Naive thymus-derived CD8-positive, alpha-beta T cell (primary cell): Measurements from ENCODE around the gene PCDH10. TPM values are rescaled to one million over a fixed set of nuclear protein-coding genes. Genes with fewer than 3 reads are reported as not detected.
A peak's percentile ranks its signal among the peaks of the same experiment; 100 is the strongest.

Source experiments
- ATAC-seq, 2 donors: fragments of 150-1000 bp; cut with Tn5 transposase in 1 of 2; sonication (Bioruptor Pico), chemical (Tn5 transposase) in 1 of 2; 1 replicate in 1 of 2; 2 replicates in 1 of 2; pipeline ENCODE4 v1.10.0; 2021; ENCODE audit warnings: mild to moderate bottlenecking in 2 of 2, moderate library complexity in 2 of 2
- POLR2A ChIA-PET: fragments of 350-600 bp; sonication (Branson Sonifier 250); formaldehyde crosslinking; loops from one replicate; lab custom pipeline; 2021; ENCODE audit warnings: antibody characterized with exemption; lab: Charles Lee
- DNase-seq, 10 donors: peaks; one replicate each; pipeline versions ENCODE4 v3.0.0 to v3.0.0-alpha.2; 2020 to 2022
- H3K27ac Mint-ChIP-seq, 10 donors: one replicate each; pipeline ENCODE4 v1.8.0; 2020 to 2022; ENCODE audit warnings: mild to moderate bottlenecking in 10 of 10, mixed read lengths in 10 of 10, moderate library complexity in 4 of 10, inconsistent platforms in 1 of 10
- H3K27me3 Mint-ChIP-seq, 5 donors: one replicate each; pipeline ENCODE4 v1.8.0; 2021 to 2022; ENCODE audit warnings: mixed read lengths in 5 of 5
- H3K36me3 Mint-ChIP-seq, 3 donors: one replicate each; pipeline ENCODE4 v1.8.0; 2020 to 2022; ENCODE audit warnings: mixed read lengths in 3 of 3, mild to moderate bottlenecking in 2 of 3, inconsistent platforms in 1 of 3
- H3K4me1 Mint-ChIP-seq, 4 donors: one replicate each; pipeline ENCODE4 v1.8.0; 2021 to 2022; ENCODE audit warnings: mixed read lengths in 4 of 4
- H3K4me3 Mint-ChIP-seq, 10 donors: one replicate each; pipeline ENCODE4 v1.8.0; 2020 to 2022; ENCODE audit warnings: mild to moderate bottlenecking in 10 of 10, mixed read lengths in 10 of 10, moderate library complexity in 6 of 10, inconsistent platforms in 1 of 10
- H3K9me3 Mint-ChIP-seq, 9 donors: one replicate each; pipeline ENCODE4 v1.8.0; 2020 to 2022; ENCODE audit warnings: mixed read lengths in 9 of 9, mild to moderate bottlenecking in 3 of 9, inconsistent platforms in 1 of 9, moderate library complexity in 1 of 9
- polyA plus RNA-seq, 3 donors: library from polyadenylated mRNA; unstranded; fragments of 300-500 nt; fragmentation: Illumina TruSeq; gene quantifications; one replicate each; pipeline ENCODE4 v1.2.3, GENCODE V29; 2021
- total RNA-seq, 8 experiments: library from RNA in 2 of 8; stranded (reverse) in 2 of 8; gene quantifications; one replicate each; pipeline ENCODE4 v1.2.3 and lab custom pipeline; 2021 to 2026

The PCDH10 gene, protein sequence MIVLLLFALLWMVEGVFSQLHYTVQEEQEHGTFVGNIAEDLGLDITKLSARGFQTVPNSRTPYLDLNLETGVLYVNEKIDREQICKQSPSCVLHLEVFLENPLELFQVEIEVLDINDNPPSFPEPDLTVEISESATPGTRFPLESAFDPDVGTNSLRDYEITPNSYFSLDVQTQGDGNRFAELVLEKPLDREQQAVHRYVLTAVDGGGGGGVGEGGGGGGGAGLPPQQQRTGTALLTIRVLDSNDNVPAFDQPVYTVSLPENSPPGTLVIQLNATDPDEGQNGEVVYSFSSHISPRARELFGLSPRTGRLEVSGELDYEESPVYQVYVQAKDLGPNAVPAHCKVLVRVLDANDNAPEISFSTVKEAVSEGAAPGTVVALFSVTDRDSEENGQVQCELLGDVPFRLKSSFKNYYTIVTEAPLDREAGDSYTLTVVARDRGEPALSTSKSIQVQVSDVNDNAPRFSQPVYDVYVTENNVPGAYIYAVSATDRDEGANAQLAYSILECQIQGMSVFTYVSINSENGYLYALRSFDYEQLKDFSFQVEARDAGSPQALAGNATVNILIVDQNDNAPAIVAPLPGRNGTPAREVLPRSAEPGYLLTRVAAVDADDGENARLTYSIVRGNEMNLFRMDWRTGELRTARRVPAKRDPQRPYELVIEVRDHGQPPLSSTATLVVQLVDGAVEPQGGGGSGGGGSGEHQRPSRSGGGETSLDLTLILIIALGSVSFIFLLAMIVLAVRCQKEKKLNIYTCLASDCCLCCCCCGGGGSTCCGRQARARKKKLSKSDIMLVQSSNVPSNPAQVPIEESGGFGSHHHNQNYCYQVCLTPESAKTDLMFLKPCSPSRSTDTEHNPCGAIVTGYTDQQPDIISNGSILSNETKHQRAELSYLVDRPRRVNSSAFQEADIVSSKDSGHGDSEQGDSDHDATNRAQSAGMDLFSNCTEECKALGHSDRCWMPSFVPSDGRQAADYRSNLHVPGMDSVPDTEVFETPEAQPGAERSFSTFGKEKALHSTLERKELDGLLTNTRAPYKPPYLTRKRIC
- total RNA-seq (not detected), polyA plus RNA-seq (not detected), total RNA-seq (lab: John Stamatoyannopoulos, UW) (0 to 1.0 (median 0) reads per million in 6 experiments)

DNA sequence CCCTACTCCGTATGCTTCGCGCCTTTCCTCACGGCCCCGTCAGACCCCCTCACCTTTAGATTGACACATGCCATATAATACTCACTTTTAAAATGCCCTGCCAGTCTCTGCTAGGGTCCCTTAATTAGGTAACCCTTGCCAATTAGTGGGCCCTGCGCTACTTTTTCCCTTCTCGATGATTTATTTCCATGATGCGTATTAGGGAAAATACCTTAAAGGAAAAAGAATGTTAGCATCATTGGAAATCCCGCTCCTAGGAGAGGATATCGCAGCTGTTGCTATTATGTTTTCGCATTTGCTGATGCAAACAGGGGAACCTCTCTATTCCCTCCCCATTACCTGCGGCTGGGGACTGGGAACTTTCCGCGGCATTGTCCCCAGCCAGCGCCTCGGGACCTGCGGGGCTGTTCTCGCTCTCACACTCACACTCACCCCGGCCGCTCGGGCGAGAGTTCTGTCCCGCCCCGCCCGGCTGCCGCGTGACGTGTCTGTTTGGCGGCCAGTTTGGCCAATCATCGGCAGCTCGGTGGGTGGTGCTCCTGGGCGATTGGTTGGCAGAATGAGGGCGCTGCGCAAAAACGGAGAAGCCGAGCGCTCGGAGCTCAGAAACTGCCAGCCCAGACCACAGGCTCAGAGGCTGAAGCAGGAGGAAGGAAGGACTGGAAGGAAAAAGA is at the start of gene PCDH10:
Gene PCDH10 (plus strand): TSS at position 605 of the 674 bp plus-strand sequence. CDS start 847 bp downstream, outside the sequence.
- Mint-ChIP-seq H3K4me1 (peaks cover 7 to 39% (median 26%) of the 10 kb centered on the region in 4 donors), H3K27me3 (peaks cover 40 to 77% (median 65%) of the 10 kb centered on the region in 5 donors), H3K4me3 (peak within 1 kb of the TSS; percentile 19 to 78 (median 66)), H3K9me3 (peaks cover 0 to 21% (median 0%) of the 10 kb centered on the region in 9 donors), H3K27ac (peak within 1 kb of the TSS in 1 of 10 donors; percentile 34), H3K36me3 (peaks cover 0 to 15% (median 3%) of the 10 kb centered on the region in 3 donors)
- POLR2A ChIA-PET: no interaction called here
- ATAC-seq (no peak), DNase-seq (no peak)

DNA sequence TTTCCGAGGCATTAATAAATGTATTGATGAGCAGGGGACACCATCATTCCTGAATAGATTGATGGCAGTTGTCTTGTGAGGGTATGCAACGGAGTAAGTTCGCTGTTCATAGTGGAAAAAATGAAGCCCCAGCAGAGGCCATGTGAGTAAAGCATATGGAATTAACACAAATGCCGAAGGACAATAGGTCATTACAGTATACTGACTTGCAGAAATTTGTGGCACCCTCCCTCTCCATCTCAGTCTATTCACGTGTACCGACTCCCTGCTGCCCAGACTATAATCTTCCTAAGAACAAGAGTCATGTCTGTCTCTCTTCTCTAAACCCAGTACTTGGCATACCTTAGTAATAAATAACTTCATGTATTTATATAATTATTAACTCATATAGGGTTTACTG is 47.1 kb upstream of the PCDH10 start:
- no peaks in the 10 kb centered on the region for H3K36me3 Mint-ChIP-seq
- H3K27me3 Mint-ChIP-seq: no peaks in the 10 kb centered on the region
- DNase-seq: no peak
- no peaks in the 10 kb centered on the region for H3K4me1 Mint-ChIP-seq
- POLR2A ChIA-PET: no interaction called here
- H3K27ac Mint-ChIP-seq: no peak overlapping the region
- ATAC-seq: no peak
- H3K9me3 Mint-ChIP-seq: peaks cover 0 to 8% (median 1%) of the 10 kb centered on the region in 9 donors
- H3K4me3 Mint-ChIP-seq: no peak overlapping the region

DNA sequence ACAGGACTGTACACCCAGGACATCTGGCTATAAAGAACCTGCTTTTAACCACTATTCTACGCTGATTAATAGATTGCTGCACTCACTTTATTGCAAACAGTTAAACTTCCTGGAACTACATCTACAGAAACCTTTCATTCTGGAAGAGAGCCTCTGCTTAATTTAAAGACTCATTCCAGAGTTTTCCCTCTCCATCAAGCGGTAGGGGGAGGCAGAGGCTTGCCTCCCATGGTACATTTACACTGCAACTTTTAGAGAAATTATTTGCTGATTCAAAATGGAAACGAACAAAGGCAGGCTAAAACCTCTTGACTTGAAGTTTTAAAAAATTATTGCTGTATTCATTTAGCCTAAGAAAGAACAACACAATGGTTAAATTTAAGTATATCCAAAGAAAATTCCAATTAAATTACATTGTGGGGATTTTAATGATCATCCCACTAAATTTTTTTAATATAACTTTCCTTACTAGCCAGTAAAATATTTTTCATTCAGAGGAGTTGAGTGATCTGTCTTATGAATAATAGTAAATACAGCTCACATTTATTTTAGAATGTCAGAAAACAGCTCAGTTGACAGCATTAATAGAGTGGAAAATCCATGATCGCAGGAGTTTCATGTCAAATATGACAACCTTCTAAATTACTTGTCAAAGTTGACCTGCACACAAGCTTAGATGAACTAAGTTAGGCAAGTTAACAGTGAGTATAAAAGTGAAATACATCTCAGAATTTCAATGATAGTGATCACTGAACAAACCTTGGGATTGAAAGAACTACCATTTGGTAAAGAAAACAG is 46.3 kb upstream of the PCDH10 start:
- ATAC-seq (no peak), DNase-seq (no peak)
- Mint-ChIP-seq H3K4me1 (no peaks in the 10 kb centered on the region), H3K27me3 (no peaks in the 10 kb centered on the region), H3K4me3 (no peak overlapping the region), H3K9me3 (peaks cover 0 to 8% (median 1%) of the 10 kb centered on the region in 9 donors), H3K27ac (no peak overlapping the region), H3K36me3 (no peaks in the 10 kb centered on the region)
- POLR2A ChIA-PET: no interaction called here

DNA sequence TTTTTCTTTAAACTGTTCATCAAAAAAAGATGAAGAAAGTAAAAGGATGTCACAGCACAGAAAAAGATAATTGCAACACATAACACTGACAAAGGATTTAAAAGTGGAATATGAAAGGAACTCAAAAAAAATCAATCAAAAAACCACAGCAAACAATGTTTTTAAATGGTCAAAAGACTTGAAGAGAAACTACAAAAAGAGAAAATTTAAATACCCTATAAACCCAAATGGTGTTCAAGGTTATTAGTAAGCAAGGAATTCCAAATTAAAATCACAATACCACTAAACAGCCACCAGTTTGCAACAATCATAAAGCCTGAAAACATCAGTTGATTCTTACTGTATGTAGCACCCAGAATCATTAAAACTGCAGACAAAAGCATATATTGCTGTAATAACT is 36.5 kb upstream of the PCDH10 start:
- H3K4me3 Mint-ChIP-seq: no peak overlapping the region
- H3K27ac Mint-ChIP-seq: no peak overlapping the region

DNA sequence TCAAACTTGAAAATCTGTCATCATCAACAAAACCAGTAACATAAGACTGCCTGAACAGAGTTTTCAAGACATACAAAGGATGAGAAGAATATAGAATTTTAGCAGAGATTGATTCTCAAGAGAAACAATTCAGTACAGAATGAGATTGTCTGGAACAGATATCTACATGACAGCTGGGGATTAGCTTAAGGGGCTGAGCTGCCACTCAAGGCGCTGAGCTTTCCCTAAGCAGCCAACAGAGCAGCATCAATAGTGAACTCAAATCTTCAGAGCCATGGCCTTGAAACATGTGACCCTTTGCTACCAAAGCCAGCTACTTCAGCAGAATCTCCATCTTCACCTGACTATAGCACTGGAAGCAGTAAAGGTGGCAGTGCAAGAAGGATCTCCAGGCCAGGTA is 24.3 kb upstream of the PCDH10 start:
- DNase-seq (no peak), ATAC-seq (no peak)
- H3K4me3 Mint-ChIP-seq: no peak overlapping the region
- H3K36me3 Mint-ChIP-seq: no peaks in the 10 kb centered on the region
- no peaks in the 10 kb centered on the region for H3K4me1 Mint-ChIP-seq
- peaks cover 0 to 22% (median 6%) of the 10 kb centered on the region in 9 donors for H3K9me3 Mint-ChIP-seq
- POLR2A ChIA-PET: no interaction called here
- H3K27ac Mint-ChIP-seq: no peak overlapping the region
- H3K27me3 Mint-ChIP-seq: no peaks in the 10 kb centered on the region

More for the DNA sequence above, 36.5 kb upstream of the PCDH10 start:
- ATAC-seq (no peak), DNase-seq (no peak)
- POLR2A ChIA-PET: no interaction called here
- Mint-ChIP-seq H3K36me3 (no peaks in the 10 kb centered on the region), H3K27me3 (no peaks in the 10 kb centered on the region), H3K4me1 (no peaks in the 10 kb centered on the region), H3K9me3 (peaks cover 0 to 9% (median 0%) of the 10 kb centered on the region in 9 donors)

DNA sequence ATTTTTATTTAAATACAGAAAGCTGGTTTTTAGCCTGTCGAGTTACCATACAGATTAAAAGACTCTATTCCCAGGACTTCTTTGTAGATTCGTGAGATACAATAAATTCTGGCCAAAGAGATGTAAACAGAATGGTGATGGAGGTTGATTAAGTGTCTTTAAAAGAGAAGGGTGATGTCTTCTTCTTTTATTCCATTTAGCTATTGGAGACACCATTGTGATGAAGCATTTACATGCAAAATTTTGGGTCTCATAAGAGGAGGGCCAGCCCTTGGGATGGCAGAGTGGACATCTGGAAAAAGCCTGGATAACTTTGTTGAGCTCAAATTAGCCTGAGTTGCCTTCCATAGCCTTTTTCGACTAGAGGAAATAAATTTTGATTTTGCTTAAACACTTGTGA is 21.6 kb upstream of the PCDH10 start:
- Mint-ChIP-seq H3K36me3 (no peaks in the 10 kb centered on the region), H3K9me3 (peaks cover 0 to 22% (median 6%) of the 10 kb centered on the region in 9 donors), H3K27me3 (no peaks in the 10 kb centered on the region), H3K4me3 (no peak overlapping the region), H3K4me1 (no peaks in the 10 kb centered on the region), H3K27ac (no peak overlapping the region)
- POLR2A ChIA-PET: no interaction called here
- ATAC-seq (no peak), DNase-seq (no peak)

DNA sequence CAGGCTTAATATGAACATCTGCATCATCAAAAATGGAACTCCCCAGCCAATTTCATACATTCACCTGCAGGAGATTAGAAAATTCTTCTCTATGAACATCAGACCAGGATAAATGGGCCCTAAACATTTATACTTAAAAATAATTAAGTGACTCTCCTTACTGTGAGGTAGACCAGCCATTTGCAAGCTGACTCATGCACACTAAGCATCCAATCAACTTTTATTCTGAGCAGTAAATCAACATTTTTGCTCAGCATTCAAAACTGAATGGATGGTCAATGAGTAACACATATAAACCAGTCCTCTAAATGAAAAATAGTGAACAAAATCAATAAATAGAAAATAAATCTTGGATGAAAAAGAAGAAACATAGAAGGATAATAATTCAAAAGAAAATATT is 19.9 kb upstream of the PCDH10 start:
- no peak overlapping the region for H3K27ac Mint-ChIP-seq
- DNase-seq (no peak), ATAC-seq (no peak)
- no peaks in the 10 kb centered on the region for H3K27me3 Mint-ChIP-seq
- H3K4me1 Mint-ChIP-seq: no peaks in the 10 kb centered on the region
- POLR2A ChIA-PET: no interaction called here
- H3K36me3 Mint-ChIP-seq: no peaks in the 10 kb centered on the region
- H3K9me3 Mint-ChIP-seq: peaks cover 0 to 21% (median 5%) of the 10 kb centered on the region in 9 donors
- H3K4me3 Mint-ChIP-seq: no peak overlapping the region

DNA sequence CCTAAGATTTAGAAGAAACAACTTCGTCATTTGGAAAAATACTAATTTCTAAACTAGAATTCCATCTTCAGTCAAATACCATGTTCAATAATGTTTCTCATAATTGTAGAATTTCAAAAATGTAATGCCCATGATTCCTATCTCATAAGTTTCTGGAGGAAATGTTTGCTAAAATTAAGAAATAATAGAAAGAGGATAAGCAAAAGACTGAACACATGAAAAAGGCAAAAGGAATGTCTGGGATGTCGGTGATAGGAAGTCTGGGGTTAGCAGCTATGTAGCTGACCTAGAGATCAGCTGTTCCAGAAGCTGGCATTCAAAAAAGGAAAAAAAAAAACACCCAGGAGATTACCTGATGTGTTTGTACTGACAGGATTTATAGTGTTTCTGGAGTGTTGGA is 18.9 kb upstream of the PCDH10 start:
- no peaks in the 10 kb centered on the region for H3K4me1 Mint-ChIP-seq
- no peak for DNase-seq
- H3K27me3 Mint-ChIP-seq: no peaks in the 10 kb centered on the region
- peaks cover 0 to 21% (median 4%) of the 10 kb centered on the region in 9 donors for H3K9me3 Mint-ChIP-seq
- H3K36me3 Mint-ChIP-seq: no peaks in the 10 kb centered on the region
- POLR2A ChIA-PET: no interaction called here
- H3K27ac Mint-ChIP-seq: no peak overlapping the region
- ATAC-seq: no peak
- H3K4me3 Mint-ChIP-seq: no peak overlapping the region

DNA sequence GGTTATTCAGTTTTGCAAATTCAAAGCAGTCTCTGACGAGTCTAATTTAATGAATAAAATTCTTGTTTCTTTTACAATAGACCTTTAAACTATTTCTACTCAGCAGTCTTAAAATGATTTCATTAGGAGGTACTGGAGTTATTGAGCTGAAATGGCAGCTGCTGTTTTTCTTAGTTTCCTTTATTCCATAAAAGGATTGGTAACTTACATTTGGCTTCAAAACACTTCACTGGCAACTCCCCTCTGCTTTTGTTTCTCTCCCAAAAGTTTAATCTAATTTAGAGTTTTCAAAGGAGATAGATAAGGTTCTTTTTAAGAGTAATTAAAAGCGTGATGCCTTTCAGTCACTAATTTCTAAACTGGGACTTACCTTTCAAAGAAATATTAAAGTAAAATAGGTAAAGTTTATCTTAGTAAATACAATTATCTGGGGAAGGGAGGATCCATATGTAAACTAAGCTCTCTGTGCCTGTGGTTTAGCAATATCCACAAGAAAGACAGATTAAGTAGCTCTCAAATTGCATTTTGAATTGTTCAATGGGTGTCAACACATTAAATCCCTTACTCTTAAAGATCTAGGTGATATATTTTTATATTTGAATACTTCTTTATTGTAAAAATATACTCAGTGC is 17.1 kb upstream of the PCDH10 start:
- POLR2A ChIA-PET: no interaction called here
- Mint-ChIP-seq H3K4me1 (no peaks in the 10 kb centered on the region), H3K9me3 (peaks cover 0 to 21% (median 0%) of the 10 kb centered on the region in 9 donors), H3K36me3 (no peaks in the 10 kb centered on the region), H3K27me3 (no peaks in the 10 kb centered on the region), H3K4me3 (no peak overlapping the region), H3K27ac (no peak overlapping the region)
- ATAC-seq (no peak), DNase-seq (no peak)

DNA sequence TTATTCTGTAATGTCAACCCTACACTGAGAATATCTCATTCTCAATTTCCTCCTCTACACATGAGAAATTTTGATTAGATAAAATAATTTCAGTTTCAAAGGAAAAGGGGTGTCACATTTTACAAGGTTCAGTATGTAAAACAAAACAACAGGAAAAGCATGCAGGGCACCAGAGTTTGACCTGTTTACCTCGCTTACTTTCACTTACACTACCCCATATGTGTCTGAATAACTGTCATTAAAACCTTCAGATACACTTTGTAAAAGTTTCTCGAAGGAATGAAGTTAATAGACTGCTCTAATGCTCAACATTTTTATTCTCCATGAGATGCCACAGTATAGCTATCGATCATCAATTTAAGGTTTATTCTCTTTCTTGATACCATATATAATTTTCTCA is 12.3 kb upstream of the PCDH10 start:
- ATAC-seq: no peak
- POLR2A ChIA-PET: no interaction called here
- DNase-seq: no peak
- Mint-ChIP-seq H3K4me3 (no peak overlapping the region), H3K36me3 (no peaks in the 10 kb centered on the region), H3K27me3 (peaks cover 0 to 4% (median 0%) of the 10 kb centered on the region in 5 donors), H3K4me1 (no peaks in the 10 kb centered on the region), H3K9me3 (peaks cover 0 to 6% (median 0%) of the 10 kb centered on the region in 9 donors), H3K27ac (no peak overlapping the region)

DNA sequence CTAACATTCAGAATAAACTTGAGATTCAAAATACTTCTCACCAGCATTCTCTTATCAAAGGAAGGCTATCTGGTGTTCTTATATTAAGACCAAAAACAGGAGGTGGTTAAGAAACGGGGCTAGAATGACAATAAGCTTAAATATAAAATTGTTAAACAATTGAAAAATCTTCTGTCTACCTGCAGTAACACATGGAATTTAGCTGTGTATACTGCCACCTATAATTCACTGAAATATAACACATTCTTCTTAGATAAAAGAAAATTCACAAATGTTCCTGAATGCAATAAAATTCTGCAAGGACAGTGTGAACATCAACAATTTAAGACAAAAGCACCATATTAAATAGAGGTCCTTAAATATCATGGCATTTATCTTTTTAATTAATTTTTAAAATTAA is 11.5 kb upstream of the PCDH10 start:
- Mint-ChIP-seq H3K9me3 (peaks cover 0 to 6% (median 0%) of the 10 kb centered on the region in 9 donors), H3K4me3 (no peak overlapping the region), H3K36me3 (no peaks in the 10 kb centered on the region), H3K27ac (no peak overlapping the region), H3K27me3 (peaks cover 0 to 4% (median under 1%) of the 10 kb centered on the region in 5 donors), H3K4me1 (no peaks in the 10 kb centered on the region)
- POLR2A ChIA-PET: no interaction called here
- ATAC-seq (no peak), DNase-seq (no peak)
